Stromal cell of bone marrow (primary cell): Measurements from ENCODE around the gene SIX6.

ENCODE experiments used
- DNase-seq: peaks from one replicate; pipeline ENCODE4 v3.0.0-alpha.2; 2012; ENCODE audit warnings: low read depth

The SIX6 gene

DNA sequence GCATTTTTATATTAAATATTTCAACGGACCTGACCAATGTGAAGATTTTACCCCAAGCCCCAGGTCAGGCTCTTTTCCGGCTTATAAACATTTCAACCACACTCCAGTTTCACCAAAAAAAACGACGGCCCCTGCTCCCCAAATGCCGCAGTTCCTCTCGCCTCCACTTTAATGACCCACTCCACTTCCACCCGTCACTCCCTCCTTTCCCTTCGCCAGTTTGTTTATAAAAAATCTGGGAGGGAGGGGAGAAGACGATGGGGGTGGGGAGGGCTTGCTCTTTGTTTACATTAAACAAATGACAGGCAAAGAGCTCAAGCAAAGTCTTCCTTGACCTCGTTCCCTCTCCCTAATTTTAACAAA is 5.4 kb downstream of the SIX6 start:
- no peak for DNase-seq

DNA sequence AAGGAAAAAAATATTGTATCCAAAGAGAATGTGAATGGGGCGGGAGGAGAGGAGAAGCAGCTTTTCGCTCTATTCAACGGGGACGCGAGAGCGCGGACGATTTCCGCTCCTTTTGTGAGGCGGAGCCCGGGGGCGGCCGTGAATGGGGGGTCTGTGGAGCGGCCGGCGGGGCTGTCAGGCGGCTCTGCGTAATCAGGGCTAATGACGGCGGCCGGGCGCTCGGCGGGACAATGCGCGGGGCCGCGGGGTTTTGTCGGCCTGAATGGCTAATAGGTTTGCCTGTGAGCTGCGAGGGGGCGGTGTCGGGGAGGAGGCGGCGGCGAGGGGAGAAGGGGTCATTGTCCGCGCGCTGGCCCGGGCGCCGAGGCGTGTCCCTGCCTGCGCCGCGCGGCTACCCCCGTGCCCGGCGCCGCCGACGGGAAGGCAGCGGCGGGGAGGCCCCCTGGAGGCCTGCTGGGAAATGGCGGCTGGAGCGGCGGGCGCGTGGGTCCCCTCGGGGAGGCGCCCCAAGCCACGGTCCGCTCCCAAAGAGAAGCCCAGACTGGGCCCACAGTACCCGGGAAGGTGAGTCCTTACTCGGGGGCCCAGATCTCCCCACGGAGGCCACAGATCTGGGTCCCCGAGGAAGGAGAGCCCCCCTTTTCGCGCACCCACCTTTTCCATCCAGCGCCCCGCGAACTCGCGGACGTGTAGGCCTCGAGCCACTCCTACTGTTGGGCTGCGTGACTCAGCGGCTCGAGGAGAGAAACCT is 6.0 kb downstream of the SIX6 start:
- no peak for DNase-seq

GRCh38 chr14:60515511-60516289 is 6.8 kb downstream of the SIX6 start:
- no peak for DNase-seq

DNA sequence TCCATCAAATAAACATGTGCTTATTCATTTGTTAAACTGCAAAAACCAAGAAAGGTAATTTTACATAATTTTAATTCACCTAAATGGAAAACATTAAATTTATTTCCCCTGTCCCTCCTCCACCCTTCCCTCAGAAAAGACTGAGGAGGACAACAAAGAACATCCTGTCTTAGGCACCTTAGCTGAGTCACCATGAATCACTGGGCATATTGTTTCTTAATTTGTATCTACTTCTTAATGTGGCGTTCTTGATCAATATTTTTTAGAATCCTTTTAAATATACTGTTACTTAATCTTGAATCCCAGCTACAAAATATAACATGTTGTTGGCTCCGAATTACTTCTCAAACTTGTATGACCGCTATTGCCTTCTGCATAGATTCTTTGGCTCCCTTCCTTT is 23.5 kb downstream of the SIX6 start:
- no peak for DNase-seq

GRCh38 chr14:60537663-60538062 is 28.7 kb downstream of the SIX6 start:
- DNase-seq, result no peak

DNA sequence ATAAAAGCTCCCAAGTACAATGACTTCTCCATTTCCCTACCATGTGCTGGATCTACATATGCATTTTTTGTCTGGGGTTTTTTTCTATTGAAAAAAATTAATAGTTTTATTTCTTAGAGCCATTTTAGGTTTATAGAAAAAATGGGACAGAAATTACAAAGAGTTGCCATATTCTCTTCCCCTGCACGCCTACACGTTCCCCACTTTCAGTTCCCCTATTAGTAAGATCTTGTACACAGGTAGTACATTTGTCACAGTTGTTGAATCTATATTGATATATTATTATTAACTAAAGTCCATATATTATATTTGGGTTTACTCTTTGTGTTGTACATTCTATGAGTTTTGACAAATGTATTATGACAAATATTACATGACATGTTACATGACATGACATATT is 35.7 kb downstream of the SIX6 start:
- DNase-seq, result no peak

DNA sequence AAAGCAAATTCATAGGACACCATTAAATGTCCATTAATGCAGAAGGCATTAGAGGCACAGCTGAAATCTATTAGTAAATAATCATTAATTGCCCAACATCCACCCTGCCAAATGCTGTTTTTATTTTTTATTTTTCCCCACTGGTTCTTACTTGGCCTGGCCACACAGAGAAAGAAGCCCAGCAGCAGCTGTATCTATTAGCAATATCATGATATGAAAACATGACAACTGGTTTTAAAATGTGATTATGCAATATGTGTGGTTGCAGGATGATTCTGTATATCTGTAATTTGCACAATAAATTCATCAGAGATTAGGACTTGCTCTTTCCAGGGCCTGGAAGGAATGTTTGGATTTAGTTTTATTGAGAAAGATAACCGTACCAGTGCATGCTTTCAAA is 44.9 kb downstream of the SIX6 start:
- DNase-seq, result no peak

DNA sequence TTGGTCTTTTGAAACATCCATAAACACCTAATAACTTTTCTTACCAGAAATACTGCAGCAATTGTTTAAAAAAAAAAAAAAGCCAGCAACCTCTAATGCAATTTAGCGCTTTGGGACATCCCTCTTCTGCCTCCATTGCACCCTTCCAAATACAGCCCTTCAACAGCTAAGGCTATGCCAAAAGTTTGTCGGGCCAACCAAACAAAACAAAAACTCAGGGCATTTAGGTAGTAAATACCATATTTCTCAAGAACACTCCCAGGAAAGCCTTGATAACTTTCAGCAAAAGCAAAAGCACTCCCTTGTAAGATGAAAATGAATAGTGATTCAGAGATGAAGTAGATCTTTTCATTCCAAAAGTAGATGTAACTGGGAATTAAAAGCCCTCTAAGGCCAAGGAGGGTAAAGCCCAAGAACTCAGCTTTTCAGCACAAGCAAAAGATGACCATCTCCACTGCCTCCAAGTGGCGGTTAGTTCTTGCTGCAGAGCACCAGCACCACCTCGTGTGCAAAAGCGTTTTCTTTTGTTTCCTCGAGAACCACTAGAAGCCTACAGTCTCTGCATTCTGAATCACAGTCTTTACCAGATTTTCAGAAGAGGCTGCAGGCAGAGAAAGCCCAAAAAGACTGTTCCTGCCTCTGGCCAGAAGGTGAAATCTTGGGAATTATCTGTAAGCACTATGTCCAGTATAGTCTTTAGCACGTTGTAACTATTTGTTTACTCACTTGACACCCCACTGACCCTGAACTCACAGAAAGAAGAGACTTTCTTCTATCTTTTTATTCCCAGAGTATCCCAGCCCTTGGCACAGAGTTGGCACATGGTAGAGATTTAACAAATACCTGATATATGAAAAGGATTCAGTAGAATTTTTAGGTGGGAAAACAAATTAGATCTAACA is 53.1 kb downstream of the SIX6 start:
- peak; percentile 91 for DNase-seq
